HepG2 (cell line): ENCODE measurements around the gene CNTROB. TPM values are rescaled to one million over a fixed set of nuclear protein-coding genes. Genes with fewer than 3 reads are reported as not detected.

Source experiments
- ATAD3A ChIP-seq: sonication (generic); formaldehyde crosslinking; IDR thresholded peaks from 2 replicates; pipeline ENCODE4 v1.4.0; 2020; ENCODE audit warnings: missing genetic modification reagents
- ATRX ChIP-seq: sonication (generic); formaldehyde crosslinking; IDR thresholded peaks from 2 replicates; pipeline ENCODE4 v1.4.0; 2020; ENCODE audit warnings: missing genetic modification reagents, borderline replicate concordance
- DNMT3B ChIP-seq: conservative IDR thresholded peaks from 2 replicates; pipeline ENCODE4 v1.6.1; 2016; ENCODE audit warnings: missing biosample characterization, control low read depth
- ETS1 ChIP-seq: sonication (generic); formaldehyde crosslinking; IDR thresholded peaks from 2 replicates; pipeline ENCODE4 v1.4.0; 2020; ENCODE audit warnings: missing genetic modification reagents
- ETV5 ChIP-seq: IDR thresholded peaks from 2 replicates; pipeline ENCODE4 v1.6.1; 2018; ENCODE audit warnings: missing biosample characterization, missing genetic modification reagents, inconsistent platforms, borderline replicate concordance
- MIXL1 ChIP-seq: IDR thresholded peaks from 2 replicates; pipeline ENCODE4 v1.6.1; 2016
- NFKB2 ChIP-seq: sonication (generic); formaldehyde crosslinking; IDR thresholded peaks from 2 replicates; pipeline ENCODE4 v1.4.0; 2020; ENCODE audit warnings: missing genetic modification reagents, borderline replicate concordance
- RAD21 ChIP-seq: fragments of 450-650 bp; formaldehyde crosslinking; IDR thresholded peaks from 2 replicates; pipeline ENCODE4 v1.5.0; 2020; ENCODE audit warnings: mild to moderate bottlenecking
- RXRB ChIP-seq: IDR thresholded peaks from 2 replicates; pipeline ENCODE4 v1.6.1; 2016; ENCODE audit warnings: borderline replicate concordance, missing genetic modification reagents, missing compliant biosample characterization
- SNAPC5 ChIP-seq: sonication (generic); formaldehyde crosslinking; IDR thresholded peaks from 2 replicates; pipeline ENCODE4 v1.8.1; 2023; ENCODE audit warnings: mild to moderate bottlenecking, missing genetic modification reagents, borderline replicate concordance
- SRSF4 ChIP-seq: fragments of 200-400 bp; formaldehyde crosslinking; IDR thresholded peaks from one replicate; pipeline ENCODE4 v1.6.1; 2018; ENCODE audit warnings: mild to moderate bottlenecking, low read depth, low read length, moderate library complexity; ENCODE audit not compliant: poor library complexity, severe bottlenecking
- TBX2 ChIP-seq: sonication (generic); formaldehyde crosslinking; IDR thresholded peaks from 2 replicates; pipeline ENCODE4 v1.5.0; 2020; ENCODE audit warnings: missing genetic modification reagents, mild to moderate bottlenecking, borderline replicate concordance
- ZNF138 ChIP-seq: sonication (generic); formaldehyde crosslinking; IDR thresholded peaks from 2 replicates; pipeline ENCODE4 v1.5.0; 2020; ENCODE audit warnings: mild to moderate bottlenecking, low read depth, missing genetic modification reagents
- ZNF225 ChIP-seq: sonication (generic); formaldehyde crosslinking; IDR thresholded peaks from 2 replicates; pipeline ENCODE4 v1.4.0; 2020; ENCODE audit warnings: mild to moderate bottlenecking, missing genetic modification reagents
- ZNF549 ChIP-seq: sonication (generic); formaldehyde crosslinking; IDR thresholded peaks from 2 replicates; pipeline ENCODE4 v1.5.0; 2020; ENCODE audit warnings: missing genetic modification reagents
- ZNF615 ChIP-seq: sonication (generic); formaldehyde crosslinking; IDR thresholded peaks from 2 replicates; pipeline ENCODE4 v1.5.0; 2020; ENCODE audit warnings: mild to moderate bottlenecking, missing genetic modification reagents, borderline replicate concordance
- ZNF639 ChIP-seq: conservative IDR thresholded peaks from 2 replicates; pipeline ENCODE4 v1.6.1; 2018; ENCODE audit warnings: missing genetic modification reagents
- ZNF660 ChIP-seq: sonication (generic); formaldehyde crosslinking; IDR thresholded peaks from 2 replicates; pipeline ENCODE4 v1.5.1; 2020; ENCODE audit warnings: mild to moderate bottlenecking, low read depth, missing genetic modification reagents, borderline replicate concordance
- ZNF674 ChIP-seq: sonication (generic); formaldehyde crosslinking; IDR thresholded peaks from 2 replicates; pipeline ENCODE4 v1.5.0; 2020; ENCODE audit warnings: low read depth, mild to moderate bottlenecking, missing genetic modification reagents
- ZNF788 ChIP-seq: sonication (generic); formaldehyde crosslinking; IDR thresholded peaks from 2 replicates; pipeline ENCODE4 v1.5.0; 2020; ENCODE audit warnings: mild to moderate bottlenecking, missing genetic modification reagents, borderline replicate concordance
- ZNF839 ChIP-seq: sonication (generic); formaldehyde crosslinking; IDR thresholded peaks from 2 replicates; pipeline ENCODE4 v1.4.0; 2020; ENCODE audit warnings: missing genetic modification reagents, mild to moderate bottlenecking, borderline replicate concordance
- ZSCAN21 ChIP-seq: sonication (generic); formaldehyde crosslinking; IDR thresholded peaks from 2 replicates; pipeline ENCODE4 v1.8.0; 2022; ENCODE audit warnings: mild to moderate bottlenecking, missing genetic modification reagents, moderate library complexity, borderline replicate concordance
- polyA plus RNA-seq, 8 experiments: library from polyadenylated mRNA; depleted of rRNA in 3 of 8; stranded (reverse) in 7 of 8; unstranded in 1 of 8; fragments of >200 nt; fragmentation: Illumina TruSeq in 4 of 8; extraction: Trizol in 4 of 8; gene quantifications; 2 replicates each; pipeline versions ENCODE4 v1.2.1 to v1.2.3, GENCODE V29; 2011 to 2016; ENCODE audit warnings: low read depth in 4 of 8, missing spikeins in 1 of 8, mixed read lengths in 1 of 8; ENCODE audit not compliant: insufficient read depth in 1 of 8
- total RNA-seq, 5 experiments: library from RNA; depleted of rRNA; stranded (reverse); fragments of >200 nt; fragmentation: Illumina TruSeq; extraction: Trizol; gene quantifications; 2 replicates each; pipeline ENCODE4 v1.2.3, GENCODE V29; 2016; ENCODE audit warnings: low read depth in 1 of 5
- TF ChIP-seq, protein P1 (sequence below): sonication (generic); formaldehyde crosslinking; IDR thresholded peaks from 2 replicates; pipeline ENCODE4 v1.4.0; 2020; ENCODE audit warnings: missing genetic modification reagents, borderline replicate concordance
- TF ChIP-seq, protein P2 (sequence below): sonication (generic); formaldehyde crosslinking; IDR thresholded peaks from 2 replicates; pipeline ENCODE4 v1.4.0; 2020; ENCODE audit warnings: missing genetic modification reagents
- TF ChIP-seq, protein P3 (sequence below): sonication (generic); formaldehyde crosslinking; IDR thresholded peaks from 2 replicates; pipeline ENCODE4 v1.5.1; 2020; ENCODE audit warnings: mild to moderate bottlenecking, missing genetic modification reagents, moderate library complexity

CNTROB gene
- total and polyA plus RNA-seq, 2 of the 13 experiments (the other 11 are each of a cell fraction or from before 2014, with no cell fraction given), result 21.2 to 24.1 TPM

DNA sequence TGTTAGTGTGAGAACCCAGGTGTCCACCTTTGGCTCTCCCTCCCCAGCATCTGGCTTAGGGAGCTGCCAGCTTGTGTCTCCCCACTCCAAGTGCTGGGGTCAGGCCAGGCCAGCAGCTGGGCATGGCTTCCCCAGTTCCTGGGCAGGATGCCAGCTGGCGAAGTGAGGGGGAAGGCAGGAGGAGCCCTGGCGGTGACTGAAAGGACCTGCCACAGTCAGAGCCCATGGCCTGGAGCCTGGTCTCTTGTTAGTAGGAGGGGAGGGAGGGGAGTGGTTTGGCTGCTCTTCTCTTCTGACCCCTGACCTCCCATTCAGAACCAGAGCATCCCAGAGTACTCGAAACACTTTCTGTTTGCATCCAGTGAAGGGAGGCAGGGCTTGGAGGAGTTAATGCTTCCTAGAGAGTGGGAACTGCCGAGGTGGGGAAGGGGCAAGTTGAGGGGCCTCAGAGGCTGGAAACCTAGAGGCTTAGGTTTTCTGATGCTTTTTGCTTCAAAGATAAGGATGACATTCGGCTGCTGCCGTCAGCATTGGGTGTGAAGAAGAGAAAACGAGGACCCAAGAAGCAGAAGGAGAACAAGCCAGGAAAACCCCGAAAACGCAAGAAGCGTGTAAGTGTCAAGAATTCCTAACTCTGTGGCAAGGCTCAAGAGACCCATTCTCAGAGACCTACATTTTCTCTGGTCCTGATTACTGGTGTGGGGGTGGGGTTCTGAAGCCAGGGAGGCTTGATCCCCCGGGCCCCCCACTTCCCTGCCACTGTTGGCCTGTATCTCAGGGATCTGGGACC is 42.6 kb upstream of the CNTROB start (continued):
- TF ChIP-seq ETS1 (CRISPR knock-in tag) (no peak), ATRX (CRISPR knock-in tag) (no peak), DNMT3B (CRISPR knock-in tag) (no peak), SRSF4 (no peak), ZNF839 (CRISPR knock-in tag) (no peak), ATAD3A (CRISPR knock-in tag) (no peak), TBX2 (CRISPR knock-in tag) (no peak), ZNF225 (CRISPR knock-in tag) (no peak), RAD21 (CRISPR knock-in tag) (peak; percentile 55; the same call in 1 of the 2 replicates), ZNF788 (CRISPR knock-in tag) (no peak), MIXL1 (CRISPR knock-in tag) (peak; percentile 19; the same call in 1 of the 2 replicates), ZNF660 (CRISPR knock-in tag) (no peak), RXRB (CRISPR knock-in tag) (peak; percentile 74), NFKB2 (CRISPR knock-in tag) (no peak), ZNF674 (no peak), ETV5 (CRISPR knock-in tag) (no peak), ZSCAN21 (CRISPR knock-in tag) (0 out of 2 replicates have a peak, but pooled peaks have one; percentile 38), ZNF639 (CRISPR knock-in tag) (no peak), SNAPC5 (no peak), ZNF549 (CRISPR knock-in tag) (no peak), ZNF138 (CRISPR knock-in tag) (no peak), ZNF615 (CRISPR knock-in tag) (no peak)
- TF ChIP-seq, protein P1, sequence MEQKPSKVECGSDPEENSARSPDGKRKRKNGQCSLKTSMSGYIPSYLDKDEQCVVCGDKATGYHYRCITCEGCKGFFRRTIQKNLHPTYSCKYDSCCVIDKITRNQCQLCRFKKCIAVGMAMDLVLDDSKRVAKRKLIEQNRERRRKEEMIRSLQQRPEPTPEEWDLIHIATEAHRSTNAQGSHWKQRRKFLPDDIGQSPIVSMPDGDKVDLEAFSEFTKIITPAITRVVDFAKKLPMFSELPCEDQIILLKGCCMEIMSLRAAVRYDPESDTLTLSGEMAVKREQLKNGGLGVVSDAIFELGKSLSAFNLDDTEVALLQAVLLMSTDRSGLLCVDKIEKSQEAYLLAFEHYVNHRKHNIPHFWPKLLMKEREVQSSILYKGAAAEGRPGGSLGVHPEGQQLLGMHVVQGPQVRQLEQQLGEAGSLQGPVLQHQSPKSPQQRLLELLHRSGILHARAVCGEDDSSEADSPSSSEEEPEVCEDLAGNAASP (CRISPR knock-in tag), result peak; percentile 96; the same call in 1 of the 2 replicates
- TF ChIP-seq, protein P2, sequence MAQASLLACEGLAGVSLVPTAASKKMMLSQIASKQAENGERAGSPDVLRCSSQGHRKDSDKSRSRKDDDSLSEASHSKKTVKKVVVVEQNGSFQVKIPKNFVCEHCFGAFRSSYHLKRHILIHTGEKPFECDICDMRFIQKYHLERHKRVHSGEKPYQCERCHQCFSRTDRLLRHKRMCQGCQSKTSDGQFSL, result no peak
- TF ChIP-seq, protein P3, sequence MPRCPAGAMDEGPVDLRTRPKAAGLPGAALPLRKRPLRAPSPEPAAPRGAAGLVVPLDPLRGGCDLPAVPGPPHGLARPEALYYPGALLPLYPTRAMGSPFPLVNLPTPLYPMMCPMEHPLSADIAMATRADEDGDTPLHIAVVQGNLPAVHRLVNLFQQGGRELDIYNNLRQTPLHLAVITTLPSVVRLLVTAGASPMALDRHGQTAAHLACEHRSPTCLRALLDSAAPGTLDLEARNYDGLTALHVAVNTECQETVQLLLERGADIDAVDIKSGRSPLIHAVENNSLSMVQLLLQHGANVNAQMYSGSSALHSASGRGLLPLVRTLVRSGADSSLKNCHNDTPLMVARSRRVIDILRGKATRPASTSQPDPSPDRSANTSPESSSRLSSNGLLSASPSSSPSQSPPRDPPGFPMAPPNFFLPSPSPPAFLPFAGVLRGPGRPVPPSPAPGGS (CRISPR knock-in tag), result no peak
